GM12878 (cell line): ENCODE measurements around the gene ITFG1. TPM values are rescaled to one million over a fixed set of nuclear protein-coding genes. Genes with fewer than 3 reads are reported as not detected.
A peak's percentile ranks its signal among the peaks of the same experiment; 100 is the strongest.

ENCODE experiments used
- EGR1 ChIP-seq, 2 experiments: IDR thresholded peaks; 1 replicate in 1 of 2; 2 replicates in 1 of 2; pipeline ENCODE4 v1.6.1; 2011 to 2012; ENCODE audit warnings: low read depth in 2 of 2, low read length in 2 of 2, borderline replicate concordance in 1 of 2, mild to moderate bottlenecking in 1 of 2, moderate library complexity in 1 of 2
- ETV6 ChIP-seq, 2 experiments: fragments of 450-650 bp in 1 of 2; IDR thresholded peaks in 1 of 2; conservative IDR thresholded peaks in 1 of 2; 2 replicates each; pipeline ENCODE4 v1.6.1; 2014; ENCODE audit warnings: antibody characterized with exemption in 1 of 2, borderline replicate concordance in 1 of 2, low read depth in 1 of 2, mild to moderate bottlenecking in 1 of 2, moderate library complexity in 1 of 2
- FOS ChIP-seq: IDR thresholded peaks from 3 replicates; pipeline ENCODE4 v1.6.1; 2011; ENCODE audit warnings: borderline replicate concordance; ENCODE audit not compliant: insufficient read length; ENCODE audit errors: extremely low read depth
- GATAD2B ChIP-seq: fragments of 450-650 bp; conservative IDR thresholded peaks from 2 replicates; pipeline ENCODE4 v1.6.1; 2017; ENCODE audit warnings: low read depth, mild to moderate bottlenecking, moderate library complexity
- LARP7 ChIP-seq: fragments of 450-650 bp; IDR thresholded peaks from 2 replicates; pipeline ENCODE4 v1.6.1; 2017; ENCODE audit warnings: mild to moderate bottlenecking
- MEF2B ChIP-seq: fragments of 450-650 bp; IDR thresholded peaks from 2 replicates; pipeline ENCODE4 v1.6.1; 2018; ENCODE audit warnings: mild to moderate bottlenecking, moderate library complexity; ENCODE audit not compliant: partially characterized antibody, poor library complexity, severe bottlenecking
- NR2C2 ChIP-seq: IDR thresholded peaks from 2 replicates; pipeline ENCODE4 v1.6.1; 2011; ENCODE audit warnings: borderline replicate concordance, low read depth; ENCODE audit not compliant: control insufficient read depth, insufficient read length
- PAX8 ChIP-seq: fragments of 450-650 bp; IDR thresholded peaks from 2 replicates; pipeline ENCODE4 v1.6.1; 2017; ENCODE audit warnings: mild to moderate bottlenecking, moderate library complexity
- RCOR1 ChIP-seq: conservative IDR thresholded peaks from 2 replicates; pipeline ENCODE4 v1.6.1; 2012; ENCODE audit warnings: low read depth, low read length, improper control_type of control experiment
- TCF7 ChIP-seq: IDR thresholded peaks from 2 replicates; pipeline ENCODE4 v1.6.1; 2014; ENCODE audit warnings: antibody characterized with exemption, borderline replicate concordance
- WRNIP1 ChIP-seq: IDR thresholded peaks from 2 replicates; pipeline ENCODE4 v1.6.1; 2011; ENCODE audit warnings: low read depth, low read length, improper control_type of control experiment, borderline replicate concordance
- ZBTB4 ChIP-seq: fragments of 450-650 bp; formaldehyde crosslinking; IDR thresholded peaks from 2 replicates; pipeline ENCODE4 v1.4.0; 2022; ENCODE audit warnings: mild to moderate bottlenecking, moderate library complexity
- ZNF207 ChIP-seq: fragments of 450-650 bp; IDR thresholded peaks from 2 replicates; pipeline ENCODE4 v1.6.1; 2014; ENCODE audit warnings: antibody characterized with exemption, mild to moderate bottlenecking, borderline replicate concordance
- ZZZ3 ChIP-seq: IDR thresholded peaks from 2 replicates; pipeline ENCODE4 v1.6.1; 2011; ENCODE audit warnings: low read depth; ENCODE audit not compliant: control insufficient read depth, insufficient read length
- polyA plus RNA-seq, 11 experiments: library from polyadenylated mRNA; depleted of rRNA in 4 of 11; unstranded in 6 of 11; stranded (reverse) in 5 of 11; fragments of >200 nt; fragmentation: Nextera tagmentation in 4 of 11; fragmentation: Illumina TruSeq in 1 of 11; extraction: Ambion mirVana in 4 of 11; extraction: Trizol in 1 of 11; gene quantifications; 1 replicate in 1 of 11; 2 replicates in 10 of 11; pipeline versions ENCODE4 v1.2.1 to v1.2.3, GENCODE V29; 2011 to 2016; ENCODE audit warnings: inconsistent platforms in 2 of 11, missing spikeins in 2 of 11, low read depth in 1 of 11
- total RNA-seq, 4 experiments: library from RNA; depleted of rRNA in 3 of 4; stranded (reverse); fragments of >200 nt in 3 of 4; fragmentation: Illumina TruSeq in 1 of 4; extraction: Trizol in 1 of 4; gene quantifications; 2 replicates each; pipeline versions ENCODE4 v1.2.1 to v1.2.3, GENCODE V29; 2013 to 2021
- TF ChIP-seq, protein P1 (sequence below): fragments of 450-650 bp; IDR thresholded peaks from 2 replicates; pipeline ENCODE4 v1.6.1; 2017; ENCODE audit warnings: mild to moderate bottlenecking, moderate library complexity
- TF ChIP-seq, protein P2 (sequence below), 3 experiments: IDR thresholded peaks in 2 of 3; conservative IDR thresholded peaks in 1 of 3; 2 replicates each; pipeline ENCODE4 v1.5.1; 2011; ENCODE audit warnings: low read depth in 3 of 3, low read length in 3 of 3, mild to moderate bottlenecking in 3 of 3, control low read depth in 2 of 3, moderate library complexity in 2 of 3, inconsistent platforms in 1 of 3, mixed read lengths in 1 of 3; ENCODE audit not compliant: control insufficient read depth in 2 of 3, insufficient read depth in 1 of 3; ENCODE audit errors: extremely low read depth in 1 of 3

Gene ITFG1
- total and polyA plus RNA-seq, 10 of the 15 experiments (the other 5 are each of a cell fraction or from before 2014, with no cell fraction given) = 9.3 to 56.3 (median 28.6) TPM

- TF ChIP-seq, protein P1, sequence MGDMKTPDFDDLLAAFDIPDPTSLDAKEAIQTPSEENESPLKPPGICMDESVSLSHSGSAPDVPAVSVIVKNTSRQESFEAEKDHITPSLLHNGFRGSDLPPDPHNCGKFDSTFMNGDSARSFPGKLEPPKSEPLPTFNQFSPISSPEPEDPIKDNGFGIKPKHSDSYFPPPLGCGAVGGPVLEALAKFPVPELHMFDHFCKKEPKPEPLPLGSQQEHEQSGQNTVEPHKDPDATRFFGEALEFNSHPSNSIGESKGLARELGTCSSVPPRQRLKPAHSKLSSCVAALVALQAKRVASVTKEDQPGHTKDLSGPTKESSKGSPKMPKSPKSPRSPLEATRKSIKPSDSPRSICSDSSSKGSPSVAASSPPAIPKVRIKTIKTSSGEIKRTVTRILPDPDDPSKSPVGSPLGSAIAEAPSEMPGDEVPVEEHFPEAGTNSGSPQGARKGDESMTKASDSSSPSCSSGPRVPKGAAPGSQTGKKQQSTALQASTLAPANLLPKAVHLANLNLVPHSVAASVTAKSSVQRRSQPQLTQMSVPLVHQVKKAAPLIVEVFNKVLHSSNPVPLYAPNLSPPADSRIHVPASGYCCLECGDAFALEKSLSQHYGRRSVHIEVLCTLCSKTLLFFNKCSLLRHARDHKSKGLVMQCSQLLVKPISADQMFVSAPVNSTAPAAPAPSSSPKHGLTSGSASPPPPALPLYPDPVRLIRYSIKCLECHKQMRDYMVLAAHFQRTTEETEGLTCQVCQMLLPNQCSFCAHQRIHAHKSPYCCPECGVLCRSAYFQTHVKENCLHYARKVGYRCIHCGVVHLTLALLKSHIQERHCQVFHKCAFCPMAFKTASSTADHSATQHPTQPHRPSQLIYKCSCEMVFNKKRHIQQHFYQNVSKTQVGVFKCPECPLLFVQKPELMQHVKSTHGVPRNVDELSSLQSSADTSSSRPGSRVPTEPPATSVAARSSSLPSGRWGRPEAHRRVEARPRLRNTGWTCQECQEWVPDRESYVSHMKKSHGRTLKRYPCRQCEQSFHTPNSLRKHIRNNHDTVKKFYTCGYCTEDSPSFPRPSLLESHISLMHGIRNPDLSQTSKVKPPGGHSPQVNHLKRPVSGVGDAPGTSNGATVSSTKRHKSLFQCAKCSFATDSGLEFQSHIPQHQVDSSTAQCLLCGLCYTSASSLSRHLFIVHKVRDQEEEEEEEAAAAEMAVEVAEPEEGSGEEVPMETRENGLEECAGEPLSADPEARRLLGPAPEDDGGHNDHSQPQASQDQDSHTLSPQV = no peak
- peak; percentile 3 to 96 for TF ChIP-seq EGR1 (IDR thresholded peaks at IDR 0.05; ENCODE audit: borderline replicate concordance in 1 of 2, low read depth in 2 of 2, low read length in 2 of 2)
- TF ChIP-seq GATAD2B = peak; percentile 78; the same call in 1 of the 2 replicates
- no peak for TF ChIP-seq ZBTB4 (CRISPR knock-in tag)
- TF ChIP-seq WRNIP1 = no peak
- peak; percentile 65; the same call in 1 of the 2 replicates for TF ChIP-seq LARP7
- TF ChIP-seq PAX8 = no peak
- TF ChIP-seq, protein P2, sequence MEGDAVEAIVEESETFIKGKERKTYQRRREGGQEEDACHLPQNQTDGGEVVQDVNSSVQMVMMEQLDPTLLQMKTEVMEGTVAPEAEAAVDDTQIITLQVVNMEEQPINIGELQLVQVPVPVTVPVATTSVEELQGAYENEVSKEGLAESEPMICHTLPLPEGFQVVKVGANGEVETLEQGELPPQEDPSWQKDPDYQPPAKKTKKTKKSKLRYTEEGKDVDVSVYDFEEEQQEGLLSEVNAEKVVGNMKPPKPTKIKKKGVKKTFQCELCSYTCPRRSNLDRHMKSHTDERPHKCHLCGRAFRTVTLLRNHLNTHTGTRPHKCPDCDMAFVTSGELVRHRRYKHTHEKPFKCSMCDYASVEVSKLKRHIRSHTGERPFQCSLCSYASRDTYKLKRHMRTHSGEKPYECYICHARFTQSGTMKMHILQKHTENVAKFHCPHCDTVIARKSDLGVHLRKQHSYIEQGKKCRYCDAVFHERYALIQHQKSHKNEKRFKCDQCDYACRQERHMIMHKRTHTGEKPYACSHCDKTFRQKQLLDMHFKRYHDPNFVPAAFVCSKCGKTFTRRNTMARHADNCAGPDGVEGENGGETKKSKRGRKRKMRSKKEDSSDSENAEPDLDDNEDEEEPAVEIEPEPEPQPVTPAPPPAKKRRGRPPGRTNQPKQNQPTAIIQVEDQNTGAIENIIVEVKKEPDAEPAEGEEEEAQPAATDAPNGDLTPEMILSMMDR (IDR thresholded peaks at IDR 0.05 in 2 of 3, conservative IDR thresholded peaks at IDR 0.05 in 1 of 3; ENCODE audit: control insufficient read depth in 2 of 3, extremely low read depth in 1 of 3, insufficient read depth in 1 of 3, low read depth in 3 of 3, low read length in 3 of 3) = peak in 1 of 3 experiments; percentile 22; a peak in 1 of 6 replicates
- no peak for TF ChIP-seq RCOR1
- TF ChIP-seq ZZZ3 = no peak
- peak; percentile 35; the same call in 1 of the 2 replicates for TF ChIP-seq ZNF207
- no peak for TF ChIP-seq NR2C2
- no peak for TF ChIP-seq TCF7
- TF ChIP-seq MEF2B = no peak
- TF ChIP-seq ETV6 (conservative IDR thresholded peaks at IDR 0.05 in 1 of 2, IDR thresholded peaks at IDR 0.05 in 1 of 2; ENCODE audit: borderline replicate concordance in 1 of 2, low read depth in 1 of 2) = no peak
- no peak for TF ChIP-seq FOS
Observed at GRCh38 chr16:47460711-47461597, at the start of gene ITFG1, which contains the start of gene PHKB (continued).
